Trophoblast cell (in vitro differentiated cells and primary cell): ENCODE results near the gene ARRDC3.

Experiments
- DNase-seq, 2 donors: peaks; one replicate each; pipeline ENCODE4 v3.0.0-alpha.2; 2016
- H2AFZ ChIP-seq: 2 replicates; pipeline ENCODE4 v1.6.1; 2013; ENCODE audit warnings: low read length, moderate library complexity, mild to moderate bottlenecking; ENCODE audit not compliant: insufficient read depth, poor library complexity
- H2AK5ac ChIP-seq: 2 replicates; pipeline ENCODE4 v1.6.1; 2013; ENCODE audit warnings: mild to moderate bottlenecking, low read length
- H2BK120ac ChIP-seq: 2 replicates; pipeline ENCODE4 v1.6.1; 2013; ENCODE audit warnings: low read length, mild to moderate bottlenecking, moderate library complexity; ENCODE audit not compliant: insufficient read depth, poor library complexity
- H2BK12ac ChIP-seq: 2 replicates; pipeline ENCODE4 v1.6.1; 2013; ENCODE audit warnings: mild to moderate bottlenecking, low read length, moderate library complexity
- H2BK5ac ChIP-seq: 2 replicates; pipeline ENCODE4 v1.6.1; 2013; ENCODE audit warnings: low read length, low read depth, moderate library complexity, mild to moderate bottlenecking; ENCODE audit not compliant: poor library complexity
- H3K14ac ChIP-seq: 2 replicates; pipeline ENCODE4 v1.6.1; 2013; ENCODE audit warnings: mild to moderate bottlenecking, low read length
- H3K18ac ChIP-seq: 2 replicates; pipeline ENCODE4 v1.6.1; 2013; ENCODE audit warnings: mild to moderate bottlenecking, low read length
- H3K23ac ChIP-seq: 2 replicates; pipeline ENCODE4 v1.6.1; 2013; ENCODE audit warnings: low read length
- H3K27ac ChIP-seq: 2 replicates; pipeline ENCODE4 v1.5.1; 2013; ENCODE audit warnings: low read depth, mild to moderate bottlenecking, inconsistent platforms, low read length, moderate library complexity
- H3K27me3 ChIP-seq: 2 replicates; pipeline ENCODE4 v1.6.1; 2013; ENCODE audit warnings: inconsistent platforms, mild to moderate bottlenecking, low read length, moderate library complexity; ENCODE audit not compliant: insufficient read depth
- H3K36me3 ChIP-seq, 2 experiments: 1 replicate in 1 of 2; 2 replicates in 1 of 2; pipeline ENCODE4 v1.6.1; 2013; ENCODE audit warnings: low read length in 2 of 2, mild to moderate bottlenecking in 2 of 2, moderate library complexity in 1 of 2; ENCODE audit not compliant: insufficient read depth in 2 of 2, control insufficient read depth in 1 of 2
- H3K4ac ChIP-seq: 2 replicates; pipeline ENCODE4 v1.6.1; 2013; ENCODE audit warnings: low read depth, mild to moderate bottlenecking, low read length, moderate library complexity
- H3K4me1 ChIP-seq, 2 experiments: 1 replicate in 1 of 2; 2 replicates in 1 of 2; pipeline ENCODE4 v1.6.1; 2013; ENCODE audit warnings: low read length in 2 of 2, mild to moderate bottlenecking in 2 of 2, moderate library complexity in 1 of 2; ENCODE audit not compliant: insufficient read depth in 2 of 2, control insufficient read depth in 1 of 2
- H3K4me2 ChIP-seq: 2 replicates; pipeline ENCODE4 v1.6.1; 2013; ENCODE audit warnings: inconsistent platforms, mild to moderate bottlenecking, low read length, moderate library complexity
- H3K4me3 ChIP-seq: 2 replicates; pipeline ENCODE4 v1.5.1; 2013; ENCODE audit warnings: mild to moderate bottlenecking, low read depth, low read length, inconsistent platforms
- H3K79me1 ChIP-seq: one replicate; pipeline ENCODE4 v1.6.1; 2013; ENCODE audit warnings: low read length
- H3K79me2 ChIP-seq: 2 replicates; pipeline ENCODE4 v1.6.1; 2013; ENCODE audit warnings: low read length, mild to moderate bottlenecking; ENCODE audit not compliant: control insufficient read depth, insufficient read depth, poor library complexity
- H3K9ac ChIP-seq: 2 replicates; pipeline ENCODE4 v1.6.1; 2013; ENCODE audit warnings: mild to moderate bottlenecking, low read length
- H3K9me3 ChIP-seq: 2 replicates; pipeline ENCODE4 v1.6.1; 2013; ENCODE audit warnings: low read depth, mild to moderate bottlenecking, control low read depth, inconsistent platforms, low read length; ENCODE audit not compliant: insufficient read depth
- H4K12ac ChIP-seq: 2 replicates; pipeline ENCODE4 v1.6.1; 2013; ENCODE audit warnings: low read depth, mild to moderate bottlenecking, low read length, moderate library complexity
- H4K8ac ChIP-seq: 2 replicates; pipeline ENCODE4 v1.6.1; 2013; ENCODE audit warnings: low read depth, mild to moderate bottlenecking, low read length, moderate library complexity
- H4K91ac ChIP-seq: one replicate; pipeline ENCODE4 v1.6.1; 2013; ENCODE audit warnings: low read depth, mild to moderate bottlenecking, low read length, moderate library complexity
- WGBS: extraction: QIAGEN DNeasy Blood & Tissue Kit; methylation state at CpG from one replicate; pipeline ENCODE4 v1.1.7; 2013; ENCODE audit warnings: missing lambda C conversion rate; ENCODE audit not compliant: insufficient read length, insufficient coverage; ENCODE audit errors: extremely low coverage; 5-methylcytosine and 5-hydroxymethylcytosine counted together

ARRDC3 gene

DNA sequence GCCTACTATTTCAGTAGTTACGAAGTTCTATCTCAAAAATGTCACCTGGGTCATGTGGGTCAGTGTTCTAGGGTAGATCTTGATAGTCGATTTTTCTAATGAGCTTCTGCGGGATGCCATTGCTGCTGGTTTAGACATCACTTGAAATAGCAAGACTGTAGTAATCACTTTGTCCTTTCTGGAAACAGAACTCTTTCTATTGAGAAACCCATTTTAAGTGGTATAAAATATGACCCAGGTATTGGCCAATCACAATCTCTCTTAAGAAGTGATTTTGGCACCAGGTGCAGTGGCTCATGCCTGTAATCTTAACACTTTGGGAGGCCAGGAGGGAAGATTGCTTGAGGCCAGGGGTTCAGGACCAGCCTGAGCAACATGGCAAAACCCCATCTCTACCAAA lies 17.6 kb downstream of the ARRDC3 start:
- H4K12ac ChIP-seq, result no peak overlapping the region
- H2BK5ac ChIP-seq, result no peak overlapping the region
- H3K4ac ChIP-seq, result no peak overlapping the region
- H4K8ac ChIP-seq, result no peak overlapping the region
- DNase-seq, result peak; percentile 77 to 88
- no peak overlapping the region for H3K23ac ChIP-seq
- H3K14ac ChIP-seq, result no peak overlapping the region
- H2AFZ ChIP-seq, result no peak overlapping the region
- H3K27ac ChIP-seq, result no peak overlapping the region
- H3K18ac ChIP-seq, result no peak overlapping the region
- H3K9me3 ChIP-seq, result no peaks in the 10 kb centered on the region
- peaks cover 6 to 9% of the 10 kb centered on the region in 2 experiments for H3K36me3 ChIP-seq
- H3K79me1 ChIP-seq, result no peaks in the 10 kb centered on the region
- H3K27me3 ChIP-seq, result no peaks in the 10 kb centered on the region
- H2BK12ac ChIP-seq, result no peak overlapping the region
- H3K4me2 ChIP-seq, result no peak overlapping the region
- WGBS, result no CpG with 5 or more reads among the region's 3 CpGs
- peak overlapping the region; percentile 14 for H4K91ac ChIP-seq
- H3K4me3 ChIP-seq, result no peak overlapping the region
- H2BK120ac ChIP-seq, result no peak overlapping the region
- H3K79me2 ChIP-seq, result no peaks in the 10 kb centered on the region
- H3K9ac ChIP-seq, result no peak overlapping the region
- no peak overlapping the region for H2AK5ac ChIP-seq
- no peaks in the 10 kb centered on the region for H3K4me1 ChIP-seq

DNA sequence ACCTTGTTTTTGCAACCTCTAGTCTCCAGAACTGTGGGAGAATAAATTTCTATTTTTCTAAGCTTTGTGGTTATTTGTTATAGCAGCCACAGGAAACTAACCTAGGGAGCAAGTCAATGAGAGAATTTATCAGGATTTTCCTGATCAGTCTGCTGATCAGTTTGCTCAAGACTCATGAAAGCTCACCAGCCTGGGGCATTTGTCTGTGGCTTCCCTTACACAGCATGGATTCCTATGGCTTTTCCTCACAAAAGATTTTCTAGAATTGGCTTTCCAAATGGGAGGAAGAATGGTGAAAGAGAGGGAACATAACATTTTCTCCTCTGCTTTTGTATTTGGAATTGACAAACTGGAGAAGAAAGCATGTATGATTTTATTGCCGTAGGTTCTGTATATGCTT lies 20.2 kb downstream of the ARRDC3 start:
- no peak overlapping the region for H3K23ac ChIP-seq
- H3K9ac ChIP-seq, result no peak overlapping the region
- no peak overlapping the region for H2BK120ac ChIP-seq
- H3K4me3 ChIP-seq, result no peak overlapping the region
- H3K14ac ChIP-seq, result no peak overlapping the region
- no CpG with 5 or more reads among the region's 1 CpG for WGBS
- H3K36me3 ChIP-seq, result peaks cover 2% of the 10 kb centered on the region in 2 experiments
- H2AFZ ChIP-seq, result no peak overlapping the region
- no peak overlapping the region for H3K4me2 ChIP-seq
- H3K27ac ChIP-seq, result no peak overlapping the region
- no peak overlapping the region for H2BK5ac ChIP-seq
- H3K9me3 ChIP-seq, result no peaks in the 10 kb centered on the region
- H3K27me3 ChIP-seq, result no peaks in the 10 kb centered on the region
- no peak overlapping the region for H4K12ac ChIP-seq
- no peak overlapping the region for H4K8ac ChIP-seq
- no peak overlapping the region for H2BK12ac ChIP-seq
- no peak overlapping the region for H2AK5ac ChIP-seq
- H3K79me2 ChIP-seq, result no peaks in the 10 kb centered on the region
- no peak overlapping the region for H3K4ac ChIP-seq
- H3K18ac ChIP-seq, result no peak overlapping the region
- no peaks in the 10 kb centered on the region for H3K79me1 ChIP-seq
- no peaks in the 10 kb centered on the region for H3K4me1 ChIP-seq
- H4K91ac ChIP-seq, result no peak overlapping the region
- no peak for DNase-seq

DNA sequence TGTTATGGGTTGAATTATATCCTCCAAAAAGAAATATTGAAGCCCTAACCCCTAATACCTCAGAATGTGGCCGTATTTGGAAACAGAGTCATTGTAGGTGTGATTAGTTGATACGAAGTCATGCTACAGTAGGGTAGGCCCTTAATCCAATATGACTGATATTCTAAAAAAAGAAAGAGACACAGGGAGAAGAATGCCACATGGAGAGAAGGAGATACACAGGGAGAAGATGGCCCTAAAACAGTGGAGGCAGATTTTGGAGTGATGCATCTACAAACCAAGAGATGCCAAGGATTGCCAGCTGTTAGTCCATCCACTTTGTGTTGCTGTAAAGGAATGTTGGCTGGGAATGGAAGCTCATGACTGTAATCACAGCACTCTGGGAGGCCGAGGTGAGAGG lies 21.3 kb downstream of the ARRDC3 start:
- no peak overlapping the region for H2AK5ac ChIP-seq
- H3K79me2 ChIP-seq, result no peaks in the 10 kb centered on the region
- H4K8ac ChIP-seq, result no peak overlapping the region
- no peak overlapping the region for H2BK5ac ChIP-seq
- H3K9me3 ChIP-seq, result no peaks in the 10 kb centered on the region
- H2BK120ac ChIP-seq, result no peak overlapping the region
- H3K9ac ChIP-seq, result no peak overlapping the region
- no peak overlapping the region for H3K18ac ChIP-seq
- H4K12ac ChIP-seq, result no peak overlapping the region
- no peak overlapping the region for H3K23ac ChIP-seq
- H4K91ac ChIP-seq, result no peak overlapping the region
- no peak overlapping the region for H3K4me2 ChIP-seq
- no peaks in the 10 kb centered on the region for H3K27me3 ChIP-seq
- H3K4me3 ChIP-seq, result no peak overlapping the region
- H3K4me1 ChIP-seq, result peaks cover 4% of the 10 kb centered on the region in 2 experiments
- no peak overlapping the region for H3K14ac ChIP-seq
- H2BK12ac ChIP-seq, result no peak overlapping the region
- H3K36me3 ChIP-seq, result no peaks in the 10 kb centered on the region
- H3K79me1 ChIP-seq, result no peaks in the 10 kb centered on the region
- no peak overlapping the region for H3K27ac ChIP-seq
- DNase-seq, result no peak
- no peak overlapping the region for H2AFZ ChIP-seq
- H3K4ac ChIP-seq, result no peak overlapping the region
- no CpG with 5 or more reads among the region's 3 CpGs for WGBS

DNA sequence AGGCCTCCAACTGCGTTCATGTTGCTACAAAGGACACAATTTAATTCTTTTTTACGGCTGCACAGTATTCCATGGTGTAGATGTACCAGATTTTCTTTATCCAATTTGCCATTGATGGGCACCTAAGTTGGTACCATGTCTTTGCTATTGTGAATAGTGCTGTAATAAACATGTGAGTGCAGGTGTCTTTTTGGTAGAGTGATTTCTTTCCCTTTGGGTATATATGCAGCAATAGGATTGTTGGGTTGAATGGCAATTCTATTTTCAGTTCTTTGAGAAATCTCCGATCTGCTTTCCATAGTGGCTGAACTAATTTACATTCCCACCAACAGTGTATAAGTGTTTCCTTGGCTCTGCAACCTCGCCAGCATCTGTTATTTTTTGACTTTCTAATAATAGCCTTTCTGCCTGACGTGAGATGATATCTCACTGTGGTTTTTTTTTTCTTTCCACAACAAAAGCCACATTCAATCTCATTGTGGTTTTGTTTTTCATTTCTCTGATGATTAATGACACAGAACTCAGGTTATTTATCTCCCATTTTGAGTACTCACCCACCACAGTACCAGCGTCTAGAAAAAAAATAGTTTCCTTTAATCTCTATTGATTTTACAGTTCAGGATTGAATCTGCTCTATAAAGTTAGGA lies 21.9 kb downstream of the ARRDC3 start:
- H4K12ac ChIP-seq, result no peak overlapping the region
- H3K36me3 ChIP-seq, result no peaks in the 10 kb centered on the region
- H4K91ac ChIP-seq, result no peak overlapping the region
- H3K18ac ChIP-seq, result no peak overlapping the region
- H3K4ac ChIP-seq, result no peak overlapping the region
- H3K23ac ChIP-seq, result no peak overlapping the region
- H2BK120ac ChIP-seq, result no peak overlapping the region
- no peak overlapping the region for H3K27ac ChIP-seq
- no peaks in the 10 kb centered on the region for H3K27me3 ChIP-seq
- no peaks in the 10 kb centered on the region for H3K79me2 ChIP-seq
- H3K4me2 ChIP-seq, result no peak overlapping the region
- DNase-seq, result no peak
- peaks cover 4% of the 10 kb centered on the region in 2 experiments for H3K4me1 ChIP-seq
- no peaks in the 10 kb centered on the region for H3K9me3 ChIP-seq
- H2BK12ac ChIP-seq, result no peak overlapping the region
- H2AK5ac ChIP-seq, result no peak overlapping the region
- no peak overlapping the region for H2BK5ac ChIP-seq
- H2AFZ ChIP-seq, result no peak overlapping the region
- no peak overlapping the region for H4K8ac ChIP-seq
- H3K14ac ChIP-seq, result no peak overlapping the region
- H3K79me1 ChIP-seq, result no peaks in the 10 kb centered on the region
- no peak overlapping the region for H3K4me3 ChIP-seq
- WGBS, result no CpG with 5 or more reads among the region's 6 CpGs
- H3K9ac ChIP-seq, result no peak overlapping the region
